Body of pancreas (tissue), 4 donors: ENCODE measurements around the gene SLC16A12. TPM values are rescaled to one million over a fixed set of nuclear protein-coding genes. Genes with fewer than 3 reads are reported as not detected.

Experiments used
- ATAC-seq: fragments of 150-250 bp; one replicate; pipeline ENCODE4 v1.9.1; 2016
- DNase-seq, 4 donors: peaks; one replicate each; pipeline ENCODE4 v3.0.0-alpha.2; 2019
- H3K27ac ChIP-seq, 4 donors: fragments of 200-600 bp; sonication (generic); 1 replicate in 3 of 4; 2 replicates in 1 of 4; pipeline versions ENCODE4 v1.5.1 to v1.6.1; 2016 to 2019; ENCODE audit warnings: mild to moderate bottlenecking in 1 of 4, mixed read lengths in 1 of 4, moderate library complexity in 1 of 4
- H3K27me3 ChIP-seq, 2 donors: fragments of 200-600 bp; sonication (generic); one replicate each; pipeline ENCODE4 v1.6.0; 2016; ENCODE audit warnings: mild to moderate bottlenecking in 1 of 2
- H3K36me3 ChIP-seq, 2 donors: fragments of 200-600 bp; sonication (generic); replicated peaks in 1 of 2; 2 replicates each; pipeline ENCODE4 v1.5.1; 2016; ENCODE audit warnings: low read depth in 2 of 2; ENCODE audit not compliant: insufficient read depth in 1 of 2
- H3K4me1 ChIP-seq: fragments of 200-600 bp; sonication (generic); one replicate; pipeline ENCODE4 v1.6.0; 2016
- H3K4me3 ChIP-seq, 2 donors: fragments of 200-600 bp; sonication (generic); 1 replicate in 1 of 2; 2 replicates in 1 of 2; pipeline ENCODE4 v1.5.1; 2016 to 2019
- H3K9me3 ChIP-seq, 3 donors: fragments of 200-600 bp; sonication (generic); 1 replicate in 2 of 3; 2 replicates in 1 of 3; pipeline ENCODE4 v1.5.1; 2016
- CTCF ChIP-seq, 7 experiments: fragments of 450-650 bp in 4 of 7; fragments of 200-600 bp in 3 of 7; sonication (generic) in 3 of 7; IDR thresholded peaks; one replicate each; pipeline ENCODE4 v1.5.1; 2016 to 2019; ENCODE audit warnings: antibody characterized with exemption in 7 of 7
- POLR2A ChIP-seq, 3 donors: fragments of 450-650 bp; IDR thresholded peaks; one replicate each; pipeline ENCODE4 v1.6.1; 2016; ENCODE audit warnings: antibody characterized with exemption in 3 of 3, mild to moderate bottlenecking in 2 of 3
- WGBS, 2 donors: methylation state at CpG; one replicate each; pipeline ENCODE4 v1.1.5; 2017; 5-methylcytosine and 5-hydroxymethylcytosine counted together
- intact Hi-C: fragments of 100-400 bp; cut with DNase I; formaldehyde crosslinking; loops from one replicate; pipeline ENCODE4 v1.15.1; 2023
- total RNA-seq, 2 donors: library from RNA; depleted of rRNA; stranded (reverse); fragments of >200 nt; gene quantifications; one replicate each; pipeline ENCODE4 v1.1.0, GENCODE V29; 2016

Gene SLC16A12
- total RNA-seq, 2 donors from 2014 or later: 19.5 to 26.7 TPM

DNA sequence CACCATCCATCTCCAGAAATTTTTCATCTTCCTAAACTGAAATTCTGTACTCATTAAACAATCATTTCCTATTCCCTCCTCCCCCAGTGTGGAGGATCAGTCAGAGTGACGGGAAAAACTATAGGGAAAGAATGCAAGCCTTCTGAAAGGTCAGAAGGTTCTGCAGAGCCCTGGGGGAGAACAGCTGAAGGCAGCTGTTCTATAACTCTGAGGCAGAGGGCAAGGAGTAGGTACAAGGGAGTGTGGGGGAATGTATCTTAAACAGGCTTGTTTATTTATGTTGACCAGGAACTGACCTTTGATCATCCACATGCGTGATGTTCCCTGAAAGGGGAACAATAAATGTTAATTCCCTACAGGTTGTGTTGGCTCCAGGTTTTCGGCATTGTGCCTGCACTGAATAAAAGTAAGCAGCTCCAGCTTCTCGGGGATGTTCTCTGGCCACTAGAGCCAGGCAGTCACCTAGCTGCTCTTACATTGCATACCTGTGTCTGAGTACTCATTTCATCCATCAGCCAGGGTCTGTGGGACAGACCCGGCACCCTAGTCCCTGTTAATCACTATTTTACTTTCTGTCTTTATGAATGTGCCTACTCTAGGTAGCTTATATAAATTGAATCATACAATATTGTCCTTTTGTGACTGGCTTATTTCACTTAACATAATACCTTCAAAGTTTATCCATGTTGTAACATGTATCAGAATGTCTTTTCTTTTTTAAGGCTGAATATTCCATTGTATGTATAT, 137.2 kb downstream of the SLC16A12 start:
- DNase-seq: no peak
- Histone ChIP-seq H3K4me1 (peaks cover 4% of the 10 kb centered on the region), H3K27me3 (no peaks in the 10 kb centered on the region), H3K4me3 (no peak overlapping the region), H3K36me3 (no peaks in the 10 kb centered on the region), H3K9me3 (no peaks in the 10 kb centered on the region), H3K27ac (no peak overlapping the region)
- ATAC-seq: no peak
- intact Hi-C loops: no loop called here
- no peak for TF ChIP-seq CTCF (IDR thresholded peaks at IDR 0.05)
- TF ChIP-seq POLR2A (IDR thresholded peaks at IDR 0.05): no peak
- WGBS, 2 donors: 64 to 80% methylated on average over 5 of the region's 5 CpGs

DNA sequence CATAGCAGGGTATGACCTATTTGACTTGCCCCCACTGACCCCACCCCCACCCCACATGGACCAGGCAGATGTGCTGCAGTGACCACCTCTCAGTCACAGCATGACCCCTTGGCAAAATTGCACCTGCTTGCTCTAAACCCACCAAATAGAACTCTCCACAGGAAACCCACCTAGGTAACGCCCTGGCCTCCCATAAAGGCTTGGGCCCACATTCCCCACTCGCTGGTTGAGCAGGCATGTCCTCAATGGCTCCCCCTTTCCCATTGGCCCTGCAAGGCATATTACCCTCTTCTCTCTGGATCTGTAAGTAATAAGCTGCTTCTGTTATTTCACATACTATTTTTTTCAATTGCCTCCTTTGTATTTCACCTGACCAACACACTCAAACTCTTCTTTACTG, 140.3 kb downstream of the SLC16A12 start:
- intact Hi-C loops: no loop called here
- Histone ChIP-seq H3K36me3 (no peaks in the 10 kb centered on the region), H3K4me3 (no peak overlapping the region), H3K4me1 (peaks cover 20% of the 10 kb centered on the region), H3K27ac (no peak overlapping the region), H3K27me3 (no peaks in the 10 kb centered on the region), H3K9me3 (no peaks in the 10 kb centered on the region)
- WGBS, 2 donors: 97 to 100% methylated on average over 2 of the region's 2 CpGs
- no peak for DNase-seq
- ATAC-seq: no peak
- TF ChIP-seq CTCF (IDR thresholded peaks at IDR 0.05): no peak
- no peak for TF ChIP-seq POLR2A (IDR thresholded peaks at IDR 0.05)

DNA sequence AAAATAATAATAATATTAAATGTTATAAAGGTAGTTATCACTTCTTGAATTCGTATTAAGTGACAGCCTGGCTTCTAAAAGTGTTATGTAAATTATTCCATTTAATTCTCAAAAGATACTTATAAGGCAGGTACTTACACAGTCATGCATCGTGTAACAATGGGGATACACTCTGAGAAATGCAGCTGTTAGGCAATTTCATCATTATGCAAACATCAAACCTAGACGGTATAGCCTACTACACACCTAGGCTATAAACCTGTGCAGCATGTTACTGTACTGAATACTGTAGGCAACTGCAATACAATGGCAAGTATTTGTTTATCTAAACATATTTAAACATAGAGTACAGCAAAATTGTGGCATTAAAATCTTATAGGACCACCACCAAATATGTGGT, 141.5 kb downstream of the SLC16A12 start:
- no peak for DNase-seq
- Histone ChIP-seq H3K9me3 (no peaks in the 10 kb centered on the region), H3K36me3 (no peaks in the 10 kb centered on the region), H3K27me3 (no peaks in the 10 kb centered on the region), H3K4me3 (no peak overlapping the region), H3K27ac (peak overlapping the region in 2 of 4 donors; percentile 72 to 88), H3K4me1 (peaks cover 20% of the 10 kb centered on the region)
- no peak for ATAC-seq
- WGBS, 2 donors: 12 to 30% methylated on average over 3 of the region's 3 CpGs
- intact Hi-C loops: no loop called here
- TF ChIP-seq POLR2A (IDR thresholded peaks at IDR 0.05): no peak
- no peak for TF ChIP-seq CTCF (IDR thresholded peaks at IDR 0.05)

DNA sequence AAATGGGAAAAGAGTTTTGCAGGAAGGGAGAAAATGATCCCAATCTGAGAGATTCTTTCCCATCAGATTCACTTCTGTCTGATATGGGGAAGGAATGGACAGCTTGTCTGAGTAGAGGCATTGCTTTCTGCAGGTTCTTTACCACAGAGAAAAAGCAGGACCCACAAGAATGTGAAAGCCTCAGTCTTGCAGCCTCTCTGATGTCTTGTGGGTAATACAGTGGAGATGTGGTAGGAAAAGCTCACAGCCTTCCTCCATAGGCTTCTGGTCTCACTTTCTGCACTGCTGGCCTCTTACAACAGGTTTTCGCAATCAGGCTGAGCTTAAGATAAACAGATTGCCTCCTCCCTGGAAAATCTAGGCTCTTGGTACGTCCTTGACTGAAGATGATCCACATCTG, 142.4 kb downstream of the SLC16A12 start:
- ATAC-seq (peak; percentile 47), DNase-seq (peak in 2 of 4 donors; percentile 26 to 48)
- peak overlapping the region in 3 of 4 donors; percentile 72 to 88 (median 75) for H3K27ac ChIP-seq
- H3K4me3 ChIP-seq: no peak overlapping the region
- H3K4me1 ChIP-seq: peaks cover 20% of the 10 kb centered on the region
- H3K27me3 ChIP-seq: no peaks in the 10 kb centered on the region
- TF ChIP-seq POLR2A (IDR thresholded peaks at IDR 0.05): no peak
- TF ChIP-seq CTCF (IDR thresholded peaks at IDR 0.05): no peak
- intact Hi-C loops: no loop called here
- H3K36me3 ChIP-seq: no peaks in the 10 kb centered on the region
- H3K9me3 ChIP-seq: no peaks in the 10 kb centered on the region
- 5 to 11% methylated on average over 2 of the region's 2 CpGs for WGBS, 2 donors
